K562 (cell line): ENCODE measurements around the gene DHRS4L2. TPM values are rescaled to one million over a fixed set of nuclear protein-coding genes. Genes with fewer than 3 reads are reported as not detected.

Source experiments
- ASH1L ChIP-seq: fragments of 450-650 bp; IDR thresholded peaks from 2 replicates; pipeline ENCODE4 v1.6.1; 2018; ENCODE audit warnings: borderline replicate concordance, mild to moderate bottlenecking, low read depth; ENCODE audit not compliant: partially characterized antibody
- CBFA2T2 ChIP-seq: fragments of 450-650 bp; conservative IDR thresholded peaks from 2 replicates; pipeline ENCODE4 v1.6.1; 2017; ENCODE audit warnings: mild to moderate bottlenecking
- CHD2 ChIP-seq: IDR thresholded peaks from 2 replicates; pipeline ENCODE4 v1.6.1; 2011; ENCODE audit warnings: low read depth, low read length
- DACH1 ChIP-seq: fragments of 450-650 bp; IDR thresholded peaks from 2 replicates; pipeline ENCODE4 v1.6.1; 2018; ENCODE audit not compliant: partially characterized antibody
- HBP1 ChIP-seq: fragments of 450-650 bp; formaldehyde crosslinking; IDR thresholded peaks from 2 replicates; pipeline ENCODE4 v1.4.0; 2022; ENCODE audit warnings: missing genetic modification characterization
- ILF3 ChIP-seq: fragments of 450-650 bp; IDR thresholded peaks from 2 replicates; pipeline ENCODE4 v1.6.1; 2018; ENCODE audit warnings: antibody characterized with exemption, mild to moderate bottlenecking, moderate library complexity, borderline replicate concordance
- MED1 ChIP-seq: sonication (generic); formaldehyde crosslinking; IDR thresholded peaks from 2 replicates; pipeline ENCODE4 v1.8.1; 2023; ENCODE audit warnings: missing genetic modification reagents, borderline replicate concordance
- OTX1 ChIP-seq: fragments of 450-650 bp; formaldehyde crosslinking; IDR thresholded peaks from 2 replicates; pipeline ENCODE4 v1.4.0; 2022; ENCODE audit warnings: mild to moderate bottlenecking
- SMAD3 ChIP-seq: fragments of 450-650 bp; formaldehyde crosslinking; conservative IDR thresholded peaks from 2 replicates; pipeline ENCODE4 v1.4.0; 2020; ENCODE audit warnings: mild to moderate bottlenecking
- SRSF7 ChIP-seq: fragments of 200-400 bp; formaldehyde crosslinking; optimal IDR thresholded peaks from 2 replicates; pipeline ENCODE3; 2017; ENCODE audit warnings: mild to moderate bottlenecking, low read depth, low read length
- TARDBP ChIP-seq: fragments of 450-650 bp; IDR thresholded peaks from 2 replicates; pipeline ENCODE4 v1.6.1; 2016
- THAP12 ChIP-seq: fragments of 250-450 bp; sonication (Bioruptor Pico); IDR thresholded peaks from 2 replicates; pipeline ENCODE4 v1.9.0; 2021; ENCODE audit warnings: mild to moderate bottlenecking, inconsistent platforms
- ZBTB40 ChIP-seq, 2 experiments: fragments of 450-650 bp in 1 of 2; sonication (generic) in 1 of 2; formaldehyde crosslinking in 1 of 2; IDR thresholded peaks; 2 replicates each; pipeline versions ENCODE4 v1.7.1 to v1.9.0; 2016 to 2022; ENCODE audit warnings: inconsistent platforms in 1 of 2, mild to moderate bottlenecking in 1 of 2, missing genetic modification reagents in 1 of 2
- ZNF41 ChIP-seq: fragments of 250-450 bp; sonication (Bioruptor Pico); conservative IDR thresholded peaks from 2 replicates; pipeline ENCODE4 v1.4.0; 2020; ENCODE audit warnings: mild to moderate bottlenecking
- ZNF76 ChIP-seq: fragments of 250-450 bp; sonication (Bioruptor Pico); IDR thresholded peaks from 2 replicates; pipeline ENCODE4 v1.4.0; 2020; ENCODE audit warnings: mild to moderate bottlenecking, moderate library complexity, borderline replicate concordance
- polyA plus RNA-seq, 8 experiments: library from polyadenylated mRNA; depleted of rRNA in 4 of 8; stranded (reverse) in 5 of 8; unstranded in 3 of 8; fragments of >200 nt; fragmentation: Nextera tagmentation in 2 of 8; fragmentation: Illumina TruSeq in 1 of 8; extraction: Ambion mirVana in 2 of 8; extraction: Trizol in 1 of 8; gene quantifications; 2 replicates each; pipeline versions ENCODE4 v1.2.1 to v1.2.3, GENCODE V29; 2011 to 2014; ENCODE audit warnings: inconsistent platforms in 1 of 8, missing spikeins in 1 of 8
- total RNA-seq, 7 experiments: library from RNA; depleted of rRNA in 6 of 7; stranded (reverse); fragments of >200 nt in 6 of 7; fragmentation: Illumina TruSeq in 2 of 7; extraction: Trizol in 2 of 7; gene quantifications; 2 replicates each; pipeline versions ENCODE4 v1.2.1 to v1.2.3, GENCODE V29; 2011 to 2021; ENCODE audit warnings: low replicate concordance in 1 of 7

The DHRS4L2 gene
- total and polyA plus RNA-seq, 9 of the 15 experiments (the other 6 are each of a cell fraction or from before 2014, with no cell fraction given) = 2.3 to 13.7 (median 8.1) TPM

- TF ChIP-seq ZBTB40 (IDR thresholded peaks at IDR 0.05) = no peak
- no peak for TF ChIP-seq ZBTB40 (CRISPR knock-in tag; IDR thresholded peaks at IDR 0.05)
- TF ChIP-seq CBFA2T2 = no peak
- TF ChIP-seq ZNF76 (CRISPR knock-in tag) = no peak
- no peak for TF ChIP-seq OTX1
- no peak for TF ChIP-seq DACH1
- no peak for TF ChIP-seq ASH1L
- TF ChIP-seq HBP1 (CRISPR knock-in tag) = no peak
- no peak for TF ChIP-seq SMAD3
- TF ChIP-seq CHD2 = no peak
- TF ChIP-seq TARDBP = no peak
- no peak for TF ChIP-seq MED1 (CRISPR knock-in tag)
- no peak for TF ChIP-seq THAP12 (CRISPR knock-in tag)
- no peak for TF ChIP-seq ZNF41
- TF ChIP-seq ILF3 = no peak
- no peak for TF ChIP-seq SRSF7
Measured at GRCh38 chr14:23953464-23954278, 35.1 kb upstream of the DHRS4L2 start, which contains the start of gene DHRS4 (continued).
